Hematopoietic multipotent progenitor cell treated with erythropoietin and hydrocortisone succinate and interleukin-3 and kit ligand, for 4 days (in vitro differentiated cells): ENCODE measurements around the gene NUDT9.
"Not testable (repeated sequence)": the region's sequence is repeated elsewhere in the genome, so short reads cannot be mapped to it uniquely, and the experiment has no call there.

Source experiments
- DNase-seq: peaks from one replicate; pipeline ENCODE4 v3.0.0-alpha.2; 2015

The NUDT9 gene

DNA sequence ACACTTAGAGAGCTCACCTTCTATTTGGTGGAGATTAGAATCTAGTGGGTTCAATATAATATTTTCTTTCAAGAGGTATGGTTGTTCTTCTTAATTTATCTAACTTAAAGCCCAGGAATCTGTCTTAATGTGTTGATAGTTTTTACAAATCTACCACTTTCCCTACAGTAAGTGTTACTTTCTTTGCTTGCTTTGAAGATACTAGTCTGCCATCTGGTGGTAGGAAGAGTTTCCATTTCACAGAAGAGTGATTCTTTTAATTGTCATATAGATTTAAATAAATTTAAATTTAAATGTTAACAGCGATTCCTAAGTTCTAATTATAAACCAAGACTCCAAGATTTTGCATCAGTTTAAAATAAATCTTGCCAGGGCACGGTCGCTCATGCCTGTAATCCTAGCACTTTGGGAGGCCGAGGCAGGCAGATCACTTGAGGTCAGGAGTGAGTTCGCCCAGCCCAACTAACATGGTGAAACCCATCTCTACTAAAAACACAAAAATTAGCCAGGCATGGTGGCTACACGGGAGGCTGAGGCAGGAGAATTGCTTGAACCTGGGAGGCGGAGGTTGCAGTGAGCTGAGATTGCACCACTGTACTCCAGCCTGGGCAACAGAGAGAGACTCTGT is 43.5 kb downstream of the NUDT9 start:
- peak; percentile 78 for DNase-seq

DNA sequence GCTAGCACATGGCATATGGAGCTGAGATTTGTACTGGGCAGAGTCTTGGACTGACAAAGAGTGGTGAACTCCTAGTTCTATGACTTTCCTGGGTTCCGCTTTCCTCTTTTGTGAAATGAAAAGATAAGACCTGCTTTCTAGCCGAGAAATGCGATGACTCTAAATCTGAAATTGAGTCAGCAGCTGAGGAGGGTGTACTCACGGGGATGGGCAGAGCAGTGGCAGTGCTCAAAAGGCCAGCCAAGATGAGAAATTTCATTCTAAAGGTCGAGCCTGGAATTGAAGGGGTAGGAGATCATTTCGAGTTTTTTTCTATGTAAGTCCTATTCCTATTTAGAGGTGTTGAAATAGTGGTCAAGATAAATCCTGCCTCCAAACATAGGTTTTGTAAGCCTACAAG is 47.0 kb downstream of the NUDT9 start:
- DNase-seq: no peak

DNA sequence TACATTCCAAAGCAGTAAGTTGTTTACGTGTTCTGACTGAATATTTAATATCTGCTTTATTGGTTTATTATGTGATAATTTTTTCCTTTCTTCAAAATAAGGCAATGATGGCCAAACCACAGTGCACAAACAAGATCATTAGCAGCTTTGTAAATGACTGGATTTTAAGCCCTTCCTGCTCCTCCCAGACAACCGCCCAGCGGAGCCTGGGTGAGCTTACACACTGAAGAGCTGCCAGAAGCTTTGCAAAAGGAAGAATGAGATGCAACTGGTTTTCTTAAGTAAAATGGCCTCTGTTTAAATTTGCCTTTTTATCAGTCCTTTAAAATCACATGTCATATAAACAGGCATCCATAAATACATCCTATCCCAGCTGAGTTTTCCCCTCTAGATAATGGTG is 54.6 kb downstream of the NUDT9 start:
- DNase-seq: no peak

DNA sequence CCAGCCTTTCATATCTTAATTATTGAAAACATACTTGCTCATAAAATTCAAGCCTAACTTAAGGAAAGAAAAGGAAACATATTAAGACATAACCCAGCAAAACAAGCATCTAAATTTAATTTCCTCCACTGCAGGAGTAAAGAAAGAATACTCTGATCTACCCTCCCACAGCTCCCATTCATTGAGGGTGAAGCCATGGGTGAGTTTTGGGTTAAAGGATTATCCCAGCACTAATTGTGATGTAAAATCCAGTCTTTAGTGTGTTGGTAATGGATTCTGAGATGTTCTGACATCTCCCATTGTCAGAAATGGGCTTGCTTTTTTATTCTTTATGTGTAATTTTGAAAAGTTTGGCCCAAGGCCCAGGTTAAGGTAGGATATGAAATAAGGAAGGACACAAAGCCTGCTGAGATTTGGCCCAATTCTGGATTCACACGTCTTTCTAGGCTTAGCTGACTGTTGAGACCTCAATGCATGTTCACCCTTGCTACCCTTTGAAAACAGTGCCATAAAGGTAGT is 56.4 kb downstream of the NUDT9 start:
- DNase-seq: no peak

DNA sequence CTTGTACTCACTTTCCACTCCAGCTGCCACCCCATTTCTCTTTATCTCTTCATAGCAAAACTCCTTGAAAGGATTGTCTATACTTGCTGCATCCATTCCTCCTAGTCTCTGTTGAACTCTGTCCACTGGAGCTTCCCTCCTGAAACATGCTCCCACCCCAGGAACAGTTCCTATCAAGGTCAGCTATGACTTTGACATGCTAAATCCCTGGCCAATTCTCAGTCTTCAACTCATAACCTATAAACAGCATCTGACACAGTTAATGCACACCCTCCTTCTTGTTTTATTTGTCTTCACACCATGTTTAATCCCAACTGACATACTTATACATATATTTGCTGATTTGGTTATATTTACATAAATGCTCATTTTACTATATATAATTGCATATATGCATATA is 59.0 kb downstream of the NUDT9 start:
- DNase-seq: no peak

DNA sequence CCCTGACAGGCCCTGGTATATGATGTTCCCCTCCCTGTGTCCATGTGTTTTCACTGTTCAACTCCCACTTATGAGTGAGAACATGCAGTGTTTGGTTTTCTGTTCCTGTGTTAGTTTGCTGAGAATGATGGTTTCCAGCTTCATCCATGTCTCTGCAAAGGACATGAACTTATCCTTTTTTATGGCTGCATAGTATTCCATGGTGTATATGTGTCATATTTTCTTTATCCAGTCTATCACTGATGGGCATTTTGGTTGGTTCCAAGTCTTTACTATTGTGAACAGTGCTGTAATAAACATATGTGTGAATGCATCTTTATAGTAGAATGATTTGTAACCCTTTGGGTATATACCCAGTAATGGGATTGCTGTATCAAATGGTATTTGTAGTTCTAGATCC is 60.9 kb downstream of the NUDT9 start:
- not testable (repeated sequence) for DNase-seq

DNA sequence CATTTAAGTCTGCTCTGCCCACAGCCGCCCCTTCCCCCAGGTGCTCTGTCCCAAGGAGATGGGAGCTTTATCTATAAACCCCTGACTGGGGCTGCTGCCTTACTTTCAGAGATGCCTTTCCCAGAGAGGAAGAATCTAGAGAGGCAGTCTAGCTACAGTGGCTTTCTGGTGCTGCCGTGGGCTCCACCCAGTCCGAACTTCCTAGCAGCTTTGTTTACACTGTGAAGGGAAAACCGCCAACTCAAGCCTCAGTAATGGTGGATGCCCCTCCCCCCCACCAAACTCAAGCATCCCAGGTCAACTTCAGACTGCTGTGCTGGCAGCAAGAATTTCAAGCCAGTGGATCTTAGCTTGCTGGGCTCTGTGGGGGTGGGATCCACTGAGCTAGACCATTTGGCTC is 66.3 kb downstream of the NUDT9 start:
- not testable (repeated sequence) for DNase-seq

DNA sequence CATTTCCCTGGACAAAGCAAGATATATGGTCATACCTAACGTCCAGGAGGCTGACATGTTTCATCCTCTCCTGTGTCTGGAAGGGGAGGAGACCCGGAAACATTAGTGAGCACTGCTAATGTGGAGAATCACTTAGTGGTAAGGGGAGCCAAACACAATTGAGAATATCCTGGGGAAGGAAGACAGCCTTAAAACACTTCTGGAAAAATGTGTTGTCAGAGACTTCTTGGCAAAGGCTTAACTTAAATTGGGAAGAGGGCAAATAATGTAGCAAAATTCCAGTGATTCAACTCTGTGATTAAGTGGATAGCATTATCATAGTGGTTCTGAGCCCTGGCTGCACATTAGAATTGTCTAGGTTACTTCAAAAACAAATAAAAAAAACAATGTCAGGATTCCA is 67.3 kb downstream of the NUDT9 start:
- DNase-seq: no peak

DNA sequence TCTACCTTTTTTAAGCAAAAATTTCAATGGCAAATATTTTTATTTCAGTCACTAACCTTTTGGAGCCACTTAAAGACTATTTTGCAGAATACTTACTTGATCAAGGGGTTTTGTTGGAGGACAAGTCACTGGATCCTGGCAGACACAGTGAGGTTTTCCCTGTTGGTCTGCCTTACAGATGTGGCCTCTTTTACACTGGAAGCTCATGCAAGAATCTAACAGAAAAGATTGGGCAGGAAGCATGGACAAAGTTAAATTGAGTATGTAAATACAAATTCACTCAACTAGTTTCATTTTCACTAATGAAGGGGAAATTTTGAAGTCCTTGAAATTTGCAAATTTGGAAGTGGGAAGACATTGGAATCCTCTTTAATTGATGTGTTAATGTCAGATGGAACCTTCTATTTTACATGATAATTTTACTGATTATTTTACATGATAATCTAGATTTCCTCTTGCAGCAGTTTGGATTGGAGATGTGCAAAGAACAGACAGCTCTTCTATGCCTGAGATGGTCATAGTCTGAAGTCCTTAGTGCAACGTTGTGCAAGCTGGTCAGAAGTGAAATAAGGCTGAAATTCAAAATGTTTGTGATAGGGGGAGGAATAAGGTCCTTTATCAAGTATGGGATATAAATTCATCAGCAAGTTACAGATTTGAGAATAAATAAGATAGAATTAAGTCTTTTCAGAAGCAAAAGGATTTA is 68.4 kb downstream of the NUDT9 start:
- DNase-seq: no peak

DNA sequence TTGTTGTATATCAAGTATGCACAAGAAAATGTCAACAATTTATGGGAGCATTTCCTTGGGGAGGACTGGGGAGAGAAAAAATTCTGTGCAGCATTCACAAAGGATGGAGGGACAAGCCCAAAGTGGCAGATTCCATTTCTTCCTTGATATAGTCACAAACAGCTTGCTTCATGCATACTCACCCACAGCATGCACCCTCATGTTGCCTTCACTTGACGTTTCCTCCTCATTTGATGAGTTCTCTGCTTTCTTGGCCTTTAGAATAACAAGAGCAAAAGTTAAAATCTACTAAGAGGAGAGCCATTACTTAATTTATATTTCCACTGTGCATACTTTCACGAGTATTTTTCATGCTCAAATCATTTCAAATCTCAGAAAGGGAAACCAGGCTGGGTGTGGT is 69.1 kb downstream of the NUDT9 start:
- DNase-seq: no peak

DNA sequence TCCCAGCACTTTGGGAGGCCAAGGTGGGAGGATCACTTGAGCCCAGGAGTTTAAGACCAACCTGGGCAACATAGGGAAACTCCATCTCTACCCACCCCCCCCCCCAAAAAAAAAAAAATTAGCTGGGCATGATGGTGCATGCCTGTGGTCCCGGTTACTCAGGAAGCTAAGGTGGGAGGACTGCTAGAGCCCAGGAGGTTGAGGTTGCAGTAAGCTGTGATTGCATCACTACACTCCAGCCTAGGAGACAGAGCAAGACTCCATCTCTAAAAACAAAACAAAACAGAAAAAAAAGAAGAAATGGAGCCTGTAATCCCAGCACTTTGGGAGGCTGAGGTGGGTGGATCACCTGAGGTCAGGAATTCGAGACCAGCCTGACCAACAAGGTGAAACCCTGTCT is 69.5 kb downstream of the NUDT9 start:
- DNase-seq: not testable (repeated sequence)

DNA sequence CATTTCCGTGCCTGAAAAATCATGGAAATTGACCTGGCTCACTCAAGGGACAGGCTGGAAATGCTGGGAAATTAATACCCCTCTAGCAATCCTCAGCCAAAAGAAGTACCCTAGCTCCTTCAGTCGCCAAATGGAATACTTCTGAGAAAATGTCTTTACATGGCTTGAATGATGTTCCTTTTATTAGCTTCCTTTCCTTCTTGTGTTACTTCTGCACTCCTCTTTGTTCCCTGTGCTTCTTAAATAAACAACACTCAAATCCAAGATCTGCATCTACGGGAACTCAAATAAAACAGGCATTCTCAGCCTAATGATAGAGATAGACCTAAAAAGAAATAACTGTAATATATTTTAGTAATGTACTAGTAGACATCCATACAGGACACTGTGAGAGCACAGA is 70.7 kb downstream of the NUDT9 start:
- no peak for DNase-seq

DNA sequence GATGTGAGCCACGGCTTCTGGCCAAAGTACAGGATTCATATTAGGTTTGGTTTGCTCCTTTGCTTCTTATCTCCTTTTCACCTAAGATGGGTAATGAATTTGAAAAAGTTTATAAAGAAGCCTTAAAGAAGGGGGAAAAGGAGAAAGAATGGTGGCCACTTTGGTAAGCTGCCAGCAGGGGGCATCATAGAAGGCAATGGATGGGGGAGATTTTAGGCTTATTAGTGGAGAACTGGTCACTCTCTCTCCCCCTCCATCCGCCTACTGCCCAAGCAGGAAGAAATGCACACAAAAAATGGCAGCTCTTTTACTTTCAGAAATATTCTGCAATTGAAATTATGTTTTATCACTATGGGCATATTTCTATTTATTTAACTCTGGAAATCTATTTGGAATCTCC is 74.8 kb downstream of the NUDT9 start:
- peak; percentile 22 for DNase-seq

DNA sequence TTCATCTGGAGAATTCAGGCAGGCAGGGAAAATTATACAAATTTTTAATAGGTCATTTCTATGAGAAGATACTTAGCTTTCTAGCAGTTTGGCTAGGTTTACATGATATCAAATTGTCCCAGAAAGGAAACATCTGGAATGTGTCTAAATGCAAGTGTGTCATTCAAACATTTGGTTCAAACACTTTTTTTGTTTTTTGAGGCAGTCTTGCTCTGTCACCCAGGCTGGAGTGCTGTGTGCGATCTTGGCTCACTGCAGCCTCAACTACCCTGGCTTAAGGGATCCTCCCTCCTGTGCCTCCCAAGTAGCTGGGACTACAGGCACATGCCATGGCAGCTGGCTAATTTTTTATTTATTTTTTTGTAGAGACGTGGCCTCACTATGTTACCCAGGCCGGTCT is 75.2 kb downstream of the NUDT9 start:
- no peak for DNase-seq

DNA sequence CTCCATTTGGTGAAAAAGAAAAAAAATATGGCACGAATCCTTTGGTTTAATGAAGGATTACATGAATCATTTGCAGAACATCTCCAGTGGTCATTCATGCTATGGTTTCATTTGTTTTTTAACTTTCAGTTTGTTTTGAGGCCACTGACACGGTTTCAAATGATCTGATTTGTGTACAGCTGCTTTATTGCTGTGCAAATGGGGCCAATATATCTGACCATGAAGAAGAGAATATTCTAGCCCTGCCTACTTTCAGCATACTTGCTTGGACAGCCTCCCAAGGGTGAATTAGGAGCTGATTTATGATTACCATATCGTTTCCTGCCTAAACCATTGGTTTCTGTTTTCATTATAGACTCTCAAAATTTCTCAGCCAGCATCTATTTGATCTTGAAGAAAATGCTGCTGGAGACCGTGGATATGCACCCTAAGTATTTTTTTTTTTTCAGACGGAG is 76.1 kb downstream of the NUDT9 start:
- no peak for DNase-seq

DNA sequence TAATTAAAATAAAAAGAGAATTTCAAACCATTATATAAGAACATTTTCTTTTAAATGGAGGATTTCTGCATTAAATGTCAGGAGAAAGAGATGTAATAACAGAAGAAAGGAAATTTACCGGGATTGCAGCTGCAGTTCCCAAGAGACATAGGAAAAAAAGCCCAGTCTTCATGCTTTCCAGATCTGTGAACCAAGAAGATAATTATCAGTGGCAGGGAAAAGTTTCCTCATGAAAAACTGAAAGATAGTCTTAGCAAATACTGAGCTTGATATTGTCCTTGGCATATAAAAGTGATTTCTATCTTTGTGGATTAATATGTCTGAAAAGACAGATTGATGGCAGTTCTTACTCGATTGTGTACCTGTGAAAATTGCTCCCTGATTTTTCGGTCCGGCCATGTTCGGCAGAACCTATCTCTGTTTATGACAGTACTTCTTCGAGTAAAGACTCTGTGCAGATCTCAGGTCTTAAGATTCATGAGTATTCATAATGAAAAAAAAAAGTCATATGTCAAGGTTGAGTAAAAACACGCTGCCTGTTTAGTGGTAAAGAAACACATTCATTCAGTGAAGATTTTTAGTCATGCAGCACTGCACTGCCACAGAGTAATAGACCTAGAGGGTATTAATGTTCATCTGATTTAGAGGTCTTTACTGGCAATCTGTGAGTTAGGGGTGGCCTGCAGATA is 77.2 kb downstream of the NUDT9 start:
- DNase-seq: no peak

DNA sequence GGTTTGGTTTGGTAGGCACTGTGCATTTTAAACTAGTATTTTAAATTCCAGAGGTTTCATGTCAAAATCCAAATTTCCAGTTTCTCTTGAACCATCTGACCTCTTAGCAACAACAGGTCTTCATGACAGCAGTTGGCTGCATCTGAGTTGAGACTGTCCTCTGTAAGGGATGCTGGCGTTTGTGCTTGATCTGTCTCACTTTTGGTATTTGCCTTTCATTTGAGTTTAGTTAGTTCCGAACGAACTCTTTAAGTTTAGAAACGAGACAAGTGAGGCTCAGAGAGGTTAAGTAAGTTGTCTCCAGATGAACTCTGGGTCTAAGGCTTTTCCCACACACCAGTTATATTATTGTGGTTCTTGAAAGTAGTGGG is 77.7 kb downstream of the NUDT9 start:
- no peak for DNase-seq

DNA sequence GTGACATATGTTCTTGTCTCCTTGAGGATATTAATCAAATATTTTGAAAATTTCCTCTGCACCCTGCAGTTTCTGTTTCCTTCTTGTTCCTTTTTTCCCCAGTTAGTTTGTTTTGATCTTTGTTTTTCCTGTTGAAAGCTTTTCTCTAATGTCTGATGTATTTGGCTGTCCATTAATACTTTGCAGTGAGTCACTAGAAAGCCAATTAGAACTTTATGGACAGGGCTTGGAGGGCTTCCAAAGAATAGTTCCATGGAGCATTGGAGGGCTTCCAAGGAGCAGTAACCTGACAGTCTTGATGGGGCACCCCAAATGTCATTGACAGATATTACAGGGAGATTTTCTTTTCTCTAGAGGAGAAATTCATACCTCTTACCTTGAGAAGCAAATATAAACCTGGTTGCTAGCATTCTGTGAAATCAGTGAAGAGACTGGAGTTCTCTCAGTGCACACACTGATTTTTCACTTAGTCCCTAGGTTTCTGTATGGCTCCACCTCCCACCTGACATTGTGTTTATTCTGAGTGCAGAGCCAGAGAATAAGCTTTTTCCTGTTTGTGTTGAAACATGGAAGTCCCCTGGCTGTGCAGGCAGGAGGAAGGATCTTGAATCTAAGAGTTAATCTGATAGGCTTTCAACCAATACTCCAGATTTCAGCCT is 80.3 kb downstream of the NUDT9 start:
- no peak for DNase-seq

DNA sequence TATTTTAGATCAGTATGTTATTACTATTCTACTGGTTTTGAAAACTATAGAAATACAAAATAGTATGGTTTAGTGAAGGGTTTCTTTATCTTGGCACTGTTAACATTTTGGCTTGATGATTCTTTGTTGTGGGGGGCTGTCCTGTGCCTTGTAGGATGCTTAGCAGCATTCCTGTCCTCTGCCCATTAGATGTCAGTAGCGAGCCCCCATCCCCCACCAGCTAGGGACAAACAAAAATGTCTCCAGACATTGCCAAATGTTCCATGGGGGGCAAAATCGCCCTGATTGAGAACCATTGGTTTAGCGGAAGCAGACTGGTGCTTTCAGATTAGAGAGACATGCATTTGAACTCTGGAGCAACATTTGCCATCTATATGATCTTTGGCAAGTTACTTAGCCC is 83.5 kb downstream of the NUDT9 start:
- peak; percentile 21 for DNase-seq

DNA sequence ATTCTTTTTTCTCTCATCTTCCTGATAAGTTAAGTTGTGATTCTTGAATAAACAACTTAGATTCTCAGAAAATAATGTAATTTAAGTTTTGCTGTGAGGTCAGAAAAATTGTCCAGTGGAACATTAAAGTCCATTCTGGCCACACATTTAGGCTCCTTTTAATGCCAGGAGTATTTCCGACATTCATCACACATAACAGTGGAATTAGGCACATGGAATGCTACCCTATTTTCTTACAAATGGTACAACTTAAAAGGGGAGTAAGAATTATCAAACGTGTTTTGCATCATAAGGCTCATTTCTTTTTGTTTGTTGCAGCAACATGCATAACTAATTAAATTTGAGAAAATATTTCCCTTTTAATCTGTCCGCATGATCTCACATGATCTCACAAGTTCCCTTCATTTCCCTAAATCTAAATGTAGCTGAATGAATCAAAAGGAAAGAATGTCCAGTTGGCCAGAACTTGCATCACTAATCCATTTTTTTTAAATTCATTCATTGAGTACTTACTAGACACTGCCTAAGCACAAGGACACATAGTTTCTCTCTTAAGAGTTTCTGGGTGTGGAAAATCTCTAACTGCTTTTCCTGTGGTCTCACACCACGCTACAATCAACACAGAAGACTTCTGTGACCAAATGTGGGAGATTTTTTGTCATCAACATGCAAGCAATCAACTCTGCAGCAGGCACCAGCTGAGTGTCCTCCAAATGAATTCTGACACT is 84.8 kb downstream of the NUDT9 start:
- no peak for DNase-seq
